ENCODE data around the gene PPARA.

PPARA gene

GRCh38 chr22:46290843-46291785, 140.8 kb downstream of the PPARA start:
- DNase-seq (ENCODE audit: low read depth in 2 of 2), result no peak

DNA sequence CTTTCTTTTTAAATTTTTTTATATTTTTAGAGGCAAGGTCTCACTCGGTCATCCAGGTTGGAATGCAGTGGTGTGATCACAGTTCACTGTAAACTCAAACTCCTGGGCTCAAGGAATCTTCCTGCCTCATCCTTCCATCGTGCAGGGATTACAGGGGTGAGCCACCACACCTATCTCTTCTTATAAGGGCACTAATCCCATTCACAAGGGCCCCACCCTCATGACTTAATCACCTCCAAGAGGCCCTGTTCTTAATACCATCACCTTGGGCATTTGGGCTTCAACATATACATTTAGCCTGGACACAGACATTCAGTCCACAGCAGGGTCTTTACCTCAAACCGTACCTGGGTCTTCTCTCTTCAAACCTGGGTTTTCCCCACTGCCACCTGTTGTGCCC, 141.8 kb downstream of the PPARA start:
- no peak for DNase-seq (ENCODE audit: low read depth in 2 of 2)

GRCh38 chr22:46292732-46293131, 142.4 kb downstream of the PPARA start:
- DNase-seq (ENCODE audit: low read depth in 2 of 2), result no peak
